HepG2 (cell line): ENCODE data around the gene HBEGF. TPM values are rescaled to one million over a fixed set of nuclear protein-coding genes. Genes with fewer than 3 reads are reported as not detected.

Source experiments
- ATAC-seq: fragments of 200-7000 bp; cut with Tn5 transposase; 3 replicates; pipeline ENCODE4 v1.9.1; 2020; ENCODE audit warnings: mild to moderate bottlenecking, moderate library complexity
- BruUV-seq: library from RNA; stranded (reverse); fragments of 400-500 nt; replicated peaks from 2 replicates; lab custom pipeline; 2021; lab: Mats Ljungman, UMichigan
- CTCF ChIA-PET: fragments of 300-600 bp; formaldehyde crosslinking; extraction: SDS; loops from one replicate; lab custom pipeline; 2021; ENCODE audit warnings: low total read pairs, inconsistent platforms, low intra/inter-chr PET ratio; lab: Yijun Ruan, JAX
- POLR2A ChIA-PET: fragments of 350-600 bp; sonication (Branson Sonifier 250); formaldehyde crosslinking; loops from one replicate; lab custom pipeline; 2020; ENCODE audit warnings: antibody characterized with exemption, inconsistent platforms; lab: Yijun Ruan, JAX
- DNase-seq: peaks from one replicate; pipeline ENCODE4 v3.0.0-alpha.2; 2015; ENCODE audit warnings: low spot score
- FAIRE-seq: peaks from 3 replicates; lab custom pipeline; 2011; peaks lifted over from hg19 to GRCh38; lab: Jason Lieb, UNC
- H2AFZ ChIP-seq: one replicate; pipeline ENCODE4 v1.6.1; 2011; ENCODE audit warnings: low read length, inconsistent platforms
- H3K27ac ChIP-seq: fragments of 300-600 bp; 3 replicates; pipeline ENCODE4 v1.8.0; 2011; ENCODE audit warnings: mixed run types, mild to moderate bottlenecking, mixed read lengths, low read length, inconsistent platforms; ENCODE audit not compliant: insufficient read depth; ENCODE audit errors: extremely low read length
- H3K27me3 ChIP-seq, 2 experiments: fragments of 200-600 bp in 1 of 2; 2 replicates in 1 of 2; 3 replicates in 1 of 2; pipeline versions ENCODE4 v1.6.0 to v1.8.0; 2011; ENCODE audit warnings: low read length in 2 of 2, mild to moderate bottlenecking in 2 of 2, moderate library complexity in 2 of 2, inconsistent platforms in 1 of 2; ENCODE audit not compliant: insufficient read depth in 2 of 2, control insufficient read depth in 1 of 2
- H3K36me3 ChIP-seq, 2 experiments: fragments of 200-600 bp in 1 of 2; replicated peaks in 1 of 2; 2 replicates in 1 of 2; 3 replicates in 1 of 2; pipeline versions ENCODE4 v1.5.1 to v1.8.0; 2011; ENCODE audit warnings: low read length in 2 of 2, inconsistent platforms in 1 of 2; ENCODE audit not compliant: insufficient read depth in 2 of 2, control insufficient read depth in 1 of 2
- H3K4me1 ChIP-seq: 2 replicates; pipeline ENCODE4 v1.5.1; 2012; ENCODE audit warnings: low read length, inconsistent platforms; ENCODE audit not compliant: insufficient read depth
- H3K4me2 ChIP-seq: 2 replicates; pipeline ENCODE4 v1.6.0; 2011; ENCODE audit warnings: low read depth, low read length, inconsistent platforms
- H3K4me3 ChIP-seq, 3 experiments: fragments of 200-600 bp in 1 of 3; sonication (generic), shearing (Covaris generic) in 1 of 3; replicated peaks in 1 of 3; 2 replicates each; pipeline ENCODE4 v1.5.1; 2011 to 2016; ENCODE audit warnings: low read length in 3 of 3, inconsistent platforms in 2 of 3, low read depth in 2 of 3, mild to moderate bottlenecking in 2 of 3, control low read depth in 1 of 3, mixed read lengths in 1 of 3; ENCODE audit not compliant: insufficient read depth in 1 of 3
- H3K79me2 ChIP-seq: one replicate; pipeline ENCODE4 v1.6.1; 2011; ENCODE audit warnings: low read length, inconsistent platforms; ENCODE audit not compliant: insufficient read depth
- H3K9ac ChIP-seq: 2 replicates; pipeline ENCODE4 v1.6.0; 2011; ENCODE audit warnings: mild to moderate bottlenecking, low read depth, low read length, inconsistent platforms; ENCODE audit not compliant: insufficient read depth
- H3K9me3 ChIP-seq: 2 replicates; pipeline ENCODE4 v1.5.1; 2012; ENCODE audit warnings: mild to moderate bottlenecking, low read length
- H4K20me1 ChIP-seq: 2 replicates; pipeline ENCODE4 v1.6.0; 2011; ENCODE audit warnings: inconsistent platforms, mild to moderate bottlenecking, low read length, moderate library complexity; ENCODE audit not compliant: insufficient read depth
- HIVEP1 ChIP-seq: sonication (generic); formaldehyde crosslinking; IDR thresholded peaks from 2 replicates; pipeline ENCODE4 v1.4.0; 2020; ENCODE audit warnings: mild to moderate bottlenecking, missing genetic modification reagents
- MAZ ChIP-seq, 2 experiments: sonication (generic) in 1 of 2; formaldehyde crosslinking in 1 of 2; IDR thresholded peaks; 2 replicates each; pipeline versions ENCODE4 v1.5.0 to v1.6.1; 2012 to 2020; ENCODE audit warnings: low read depth in 2 of 2, mild to moderate bottlenecking in 2 of 2, borderline replicate concordance in 1 of 2, improper control_type of control experiment in 1 of 2, low read length in 1 of 2, missing genetic modification reagents in 1 of 2, moderate library complexity in 1 of 2
- MEF2D ChIP-seq: sonication (generic); formaldehyde crosslinking; IDR thresholded peaks from 2 replicates; pipeline ENCODE4 v1.5.1; 2020; ENCODE audit warnings: mild to moderate bottlenecking, missing genetic modification reagents
- MXD3 ChIP-seq: IDR thresholded peaks from 2 replicates; pipeline ENCODE4 v1.6.1; 2016; ENCODE audit warnings: mild to moderate bottlenecking, missing biosample characterization, missing genetic modification reagents
- MYNN ChIP-seq: sonication (generic); formaldehyde crosslinking; IDR thresholded peaks from 2 replicates; pipeline ENCODE4 v1.4.0; 2020; ENCODE audit warnings: mild to moderate bottlenecking, low read depth, missing genetic modification reagents
- SALL2 ChIP-seq: sonication (generic); formaldehyde crosslinking; IDR thresholded peaks from 2 replicates; pipeline ENCODE4 v1.8.1; 2023; ENCODE audit warnings: mild to moderate bottlenecking, missing genetic modification reagents, inconsistent platforms
- SNAPC2 ChIP-seq: sonication (generic); formaldehyde crosslinking; IDR thresholded peaks from 2 replicates; pipeline ENCODE4 v1.8.1; 2022; ENCODE audit warnings: mild to moderate bottlenecking, missing genetic modification reagents
- SNRNP70 ChIP-seq: fragments of 200-400 bp; formaldehyde crosslinking; IDR thresholded peaks from 2 replicates; pipeline ENCODE4 v1.6.1; 2017; ENCODE audit warnings: mild to moderate bottlenecking, low read depth, low read length, moderate library complexity
- SRSF1 ChIP-seq: fragments of 200-400 bp; formaldehyde crosslinking; optimal IDR thresholded peaks from 2 replicates; pipeline ENCODE3; 2017; ENCODE audit warnings: mild to moderate bottlenecking, low read depth, low read length, moderate library complexity
- TBX3 ChIP-seq: fragments of 450-650 bp; IDR thresholded peaks from 2 replicates; pipeline ENCODE4 v1.6.1; 2017; ENCODE audit warnings: antibody characterized with exemption, mild to moderate bottlenecking, inconsistent platforms, borderline replicate concordance
- ZBTB14 ChIP-seq: sonication (generic); formaldehyde crosslinking; IDR thresholded peaks from 2 replicates; pipeline ENCODE4 v1.4.0; 2020; ENCODE audit warnings: missing genetic modification reagents
- ZMYM3 ChIP-seq: sonication (generic); formaldehyde crosslinking; IDR thresholded peaks from 2 replicates; pipeline ENCODE4 v1.5.1; 2020; ENCODE audit warnings: mild to moderate bottlenecking, missing genetic modification reagents
- ZNF343 ChIP-seq: sonication (generic); formaldehyde crosslinking; IDR thresholded peaks from 2 replicates; pipeline ENCODE4 v1.4.0; 2020; ENCODE audit warnings: mild to moderate bottlenecking, missing genetic modification reagents
- ZNF740 ChIP-seq: sonication (generic); formaldehyde crosslinking; IDR thresholded peaks from 2 replicates; pipeline ENCODE4 v1.4.0; 2020; ENCODE audit warnings: missing genetic modification reagents
- ZNF784 ChIP-seq: sonication (generic); formaldehyde crosslinking; IDR thresholded peaks from 2 replicates; pipeline ENCODE4 v1.5.1; 2020; ENCODE audit warnings: missing genetic modification reagents, mild to moderate bottlenecking, borderline replicate concordance
- ZSCAN5A ChIP-seq: sonication (generic); formaldehyde crosslinking; IDR thresholded peaks from 2 replicates; pipeline ENCODE4 v1.8.0; 2022; ENCODE audit warnings: mild to moderate bottlenecking, missing genetic modification reagents, borderline replicate concordance
- WGBS: methylation state at CpG from one replicate; pipeline ENCODE4 v1.1.6; 2017; ENCODE audit warnings: low lambda C conversion rate; 5-methylcytosine and 5-hydroxymethylcytosine counted together
- in situ Hi-C: cut with HindIII; loops from 2 replicates; pipeline ENCODE4 v1.10.0; 2017; ENCODE audit warnings: low pct_unique_long_range_greater_than_20kb; ENCODE audit not compliant: extremely low pct_ligation_motif_present
- intact Hi-C: fragments of 100-400 bp; cut with micrococcal nuclease; formaldehyde crosslinking; loops from one replicate; pipeline ENCODE4 v1.10.0; 2022; ENCODE audit not compliant: unreplicated experiment
- polyA plus RNA-seq, 8 experiments: library from polyadenylated mRNA; depleted of rRNA in 3 of 8; stranded (reverse) in 7 of 8; unstranded in 1 of 8; fragments of >200 nt; fragmentation: Illumina TruSeq in 4 of 8; extraction: Trizol in 4 of 8; gene quantifications; 2 replicates each; pipeline versions ENCODE4 v1.2.1 to v1.2.3, GENCODE V29; 2011 to 2016; ENCODE audit warnings: low read depth in 4 of 8, missing spikeins in 1 of 8, mixed read lengths in 1 of 8; ENCODE audit not compliant: insufficient read depth in 1 of 8
- total RNA-seq, 5 experiments: library from RNA; depleted of rRNA; stranded (reverse); fragments of >200 nt; fragmentation: Illumina TruSeq; extraction: Trizol; gene quantifications; 2 replicates each; pipeline ENCODE4 v1.2.3, GENCODE V29; 2016; ENCODE audit warnings: low read depth in 1 of 5
- TF ChIP-seq, protein P1 (sequence below): sonication (generic); formaldehyde crosslinking; IDR thresholded peaks from 2 replicates; pipeline ENCODE4 v1.5.1; 2020; ENCODE audit warnings: missing genetic modification reagents, mild to moderate bottlenecking, borderline replicate concordance

The HBEGF gene
- total and polyA plus RNA-seq, 2 of the 13 experiments (the other 11 are each of a cell fraction or from before 2014, with no cell fraction given) = 1.7 to 5.0 TPM

- POLR2A ChIA-PET = interaction anchor here (1.5 kb wide), 1 partner anchor 50 kb away, joined by 4 read pairs; the partner anchor contains the start of gene HBEGF
- CTCF ChIA-PET = no interaction called here
- H4K20me1 ChIP-seq = peaks cover 2% of the 10 kb centered on the region; the same call in 1 of the 2 replicates
- FAIRE-seq = no peak
- ATAC-seq = no peak
- DNase-seq = no peak
- BruUV-seq = no TSS peak
- H3K36me3 ChIP-seq = peaks cover 3 to 9% of the 10 kb centered on the region in 2 experiments; a peak in 2 of 5 replicates
- peak overlapping the region; percentile 41; the same call in 1 of the 2 replicates for H3K4me2 ChIP-seq
- intact Hi-C loops (no loop called here), in situ Hi-C loops (no loop called here)
- no peaks in the 10 kb centered on the region for H3K9me3 ChIP-seq
- no peak overlapping the region for H2AFZ ChIP-seq
- peak overlapping the region; percentile 37 for H3K27ac ChIP-seq
- peaks cover 94% of the 10 kb centered on the region for H3K4me1 ChIP-seq
- no peak overlapping the region for H3K4me3 ChIP-seq
- WGBS = 95% methylated on average over 3 of the region's 3 CpGs
- no peaks in the 10 kb centered on the region; a peak in 1 of 5 replicates for H3K27me3 ChIP-seq
- H3K79me2 ChIP-seq = peaks cover 92% of the 10 kb centered on the region
- H3K9ac ChIP-seq = no peak overlapping the region
- TF ChIP-seq TBX3 (no peak), SRSF1 (no peak), SNRNP70 (no peak), MXD3 (CRISPR knock-in tag) (no peak), SNAPC2 (CRISPR knock-in tag) (no peak), ZMYM3 (CRISPR knock-in tag) (no peak), MEF2D (no peak), MYNN (CRISPR knock-in tag) (no peak), HIVEP1 (CRISPR knock-in tag) (no peak), ZBTB14 (CRISPR knock-in tag) (no peak), ZSCAN5A (no peak), MAZ (IDR thresholded peaks at IDR 0.05; ENCODE audit: borderline replicate concordance, low read depth, low read length) (no peak), MAZ (CRISPR knock-in tag; IDR thresholded peaks at IDR 0.05; ENCODE audit: low read depth) (no peak), ZNF784 (CRISPR knock-in tag) (no peak), ZNF343 (CRISPR knock-in tag) (no peak), SALL2 (no peak), ZNF740 (CRISPR knock-in tag) (no peak)
- TF ChIP-seq, protein P1, sequence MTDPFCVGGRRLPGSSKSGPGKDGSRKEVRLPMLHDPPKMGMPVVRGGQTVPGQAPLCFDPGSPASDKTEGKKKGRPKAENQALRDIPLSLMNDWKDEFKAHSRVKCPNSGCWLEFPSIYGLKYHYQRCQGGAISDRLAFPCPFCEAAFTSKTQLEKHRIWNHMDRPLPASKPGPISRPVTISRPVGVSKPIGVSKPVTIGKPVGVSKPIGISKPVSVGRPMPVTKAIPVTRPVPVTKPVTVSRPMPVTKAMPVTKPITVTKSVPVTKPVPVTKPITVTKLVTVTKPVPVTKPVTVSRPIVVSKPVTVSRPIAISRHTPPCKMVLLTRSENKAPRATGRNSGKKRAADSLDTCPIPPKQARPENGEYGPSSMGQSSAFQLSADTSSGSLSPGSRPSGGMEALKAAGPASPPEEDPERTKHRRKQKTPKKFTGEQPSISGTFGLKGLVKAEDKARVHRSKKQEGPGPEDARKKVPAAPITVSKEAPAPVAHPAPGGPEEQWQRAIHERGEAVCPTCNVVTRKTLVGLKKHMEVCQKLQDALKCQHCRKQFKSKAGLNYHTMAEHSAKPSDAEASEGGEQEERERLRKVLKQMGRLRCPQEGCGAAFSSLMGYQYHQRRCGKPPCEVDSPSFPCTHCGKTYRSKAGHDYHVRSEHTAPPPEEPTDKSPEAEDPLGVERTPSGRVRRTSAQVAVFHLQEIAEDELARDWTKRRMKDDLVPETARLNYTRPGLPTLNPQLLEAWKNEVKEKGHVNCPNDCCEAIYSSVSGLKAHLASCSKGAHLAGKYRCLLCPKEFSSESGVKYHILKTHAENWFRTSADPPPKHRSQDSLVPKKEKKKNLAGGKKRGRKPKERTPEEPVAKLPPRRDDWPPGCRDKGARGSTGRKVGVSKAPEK (CRISPR knock-in tag) = no peak
Measured at GRCh38 chr5:140296289-140296688, 50.1 kb downstream of the HBEGF start.
